Retinal pigment epithelial cell (primary cell): ENCODE measurements around the gene ELP5.

Experiments used
- DNase-seq: peaks from one replicate; pipeline ENCODE4 v3.0.0-alpha.2; 2010; ENCODE audit warnings: low read depth
- H3K4me3 ChIP-seq: 2 replicates; pipeline ENCODE4 v1.5.1; 2011; ENCODE audit warnings: mild to moderate bottlenecking, low read length, control low read depth, moderate library complexity
- CTCF ChIP-seq: conservative IDR thresholded peaks from 2 replicates; pipeline ENCODE4 v1.5.1; 2011; ENCODE audit warnings: low read depth, low read length, control low read depth, inconsistent platforms

The ELP5 gene

GRCh38 chr17:7232114-7232513 lies 19.9 kb upstream of the ELP5 start:
- H3K4me3 ChIP-seq = peak overlapping the region; percentile 15
- no peak for TF ChIP-seq CTCF
- DNase-seq = no peak

GRCh38 chr17:7233701-7234082 lies 18.3 kb upstream of the ELP5 start:
- peak overlapping the region; percentile 85 for H3K4me3 ChIP-seq
- no peak for TF ChIP-seq CTCF
- no peak for DNase-seq

GRCh38 chr17:7234083-7234951 lies 17.7 kb upstream of the ELP5 start, which contains the start of gene DVL2:
DVL2 (minus strand) TSS chr17:7234517; CDS start chr17:7234262, 255 bp downstream.
- peak within 1 kb of the TSS; percentile 85 for H3K4me3 ChIP-seq
- no peak for TF ChIP-seq CTCF
- peak; percentile 83 for DNase-seq

GRCh38 chr17:7235693-7236665 lies 16.0 kb upstream of the ELP5 start:
- H3K4me3 ChIP-seq = no peak overlapping the region
- DNase-seq = no peak
- no peak for TF ChIP-seq CTCF

- TF ChIP-seq CTCF = no peak
- peak overlapping the region; percentile 98 for H3K4me3 ChIP-seq
Observed at GRCh38 chr17:7236808-7237207, 15.2 kb upstream of the ELP5 start.

GRCh38 chr17:7237266-7237760 lies 14.7 kb upstream of the ELP5 start:
- no peak for DNase-seq
- H3K4me3 ChIP-seq = peak overlapping the region; percentile 98
- no peak for TF ChIP-seq CTCF

More at GRCh38 chr17:7236808-7237207, 15.2 kb upstream of the ELP5 start:
- DNase-seq = no peak
